ENCODE data around the gene R3HDM2. TPM values are rescaled to one million over a fixed set of nuclear protein-coding genes. Genes with fewer than 3 reads are reported as not detected.

The R3HDM2 gene
- total and polyA plus RNA-seq, 4 donors: 7.4 to 28.9 (median 15.1) TPM

DNA sequence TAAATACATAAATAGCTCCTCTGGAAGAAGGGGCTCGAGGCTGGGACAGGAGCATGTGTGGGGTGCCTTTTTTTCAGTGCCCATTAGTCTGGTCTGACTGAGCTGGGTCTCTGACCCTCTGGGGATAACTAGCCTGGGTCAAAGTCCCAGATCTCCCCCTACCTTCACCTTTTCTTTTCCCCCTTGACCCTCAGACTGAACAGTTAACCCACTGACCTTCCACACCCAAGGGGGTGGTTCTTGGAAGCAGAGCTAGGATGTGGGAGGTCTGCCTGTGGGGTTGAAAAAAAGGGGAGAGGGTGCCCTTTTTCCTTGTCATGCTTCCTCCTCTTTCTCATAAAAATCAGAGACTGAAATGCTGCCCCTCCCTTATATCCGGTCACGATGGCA is 27.8 kb upstream of the R3HDM2 start:
- TF ChIP-seq HNF4A (conservative IDR thresholded peaks at IDR 0.05): peak; percentile 28 to 54
- TF ChIP-seq, protein P1, sequence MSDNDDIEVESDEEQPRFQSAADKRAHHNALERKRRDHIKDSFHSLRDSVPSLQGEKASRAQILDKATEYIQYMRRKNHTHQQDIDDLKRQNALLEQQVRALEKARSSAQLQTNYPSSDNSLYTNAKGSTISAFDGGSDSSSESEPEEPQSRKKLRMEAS (IDR thresholded peaks at IDR 0.05): peak; percentile 27
- no peak for TF ChIP-seq EGR1 (IDR thresholded peaks at IDR 0.05; ENCODE audit: low read depth in 2 of 2)
- no peak for TF ChIP-seq SP1 (IDR thresholded peaks at IDR 0.05)
- TF ChIP-seq, protein P2, sequence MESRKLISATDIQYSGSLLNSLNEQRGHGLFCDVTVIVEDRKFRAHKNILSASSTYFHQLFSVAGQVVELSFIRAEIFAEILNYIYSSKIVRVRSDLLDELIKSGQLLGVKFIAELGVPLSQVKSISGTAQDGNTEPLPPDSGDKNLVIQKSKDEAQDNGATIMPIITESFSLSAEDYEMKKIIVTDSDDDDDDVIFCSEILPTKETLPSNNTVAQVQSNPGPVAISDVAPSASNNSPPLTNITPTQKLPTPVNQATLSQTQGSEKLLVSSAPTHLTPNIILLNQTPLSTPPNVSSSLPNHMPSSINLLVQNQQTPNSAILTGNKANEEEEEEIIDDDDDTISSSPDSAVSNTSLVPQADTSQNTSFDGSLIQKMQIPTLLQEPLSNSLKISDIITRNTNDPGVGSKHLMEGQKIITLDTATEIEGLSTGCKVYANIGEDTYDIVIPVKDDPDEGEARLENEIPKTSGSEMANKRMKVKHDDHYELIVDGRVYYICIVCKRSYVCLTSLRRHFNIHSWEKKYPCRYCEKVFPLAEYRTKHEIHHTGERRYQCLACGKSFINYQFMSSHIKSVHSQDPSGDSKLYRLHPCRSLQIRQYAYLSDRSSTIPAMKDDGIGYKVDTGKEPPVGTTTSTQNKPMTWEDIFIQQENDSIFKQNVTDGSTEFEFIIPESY (IDR thresholded peaks at IDR 0.05): no peak
- TF ChIP-seq, protein P3, sequence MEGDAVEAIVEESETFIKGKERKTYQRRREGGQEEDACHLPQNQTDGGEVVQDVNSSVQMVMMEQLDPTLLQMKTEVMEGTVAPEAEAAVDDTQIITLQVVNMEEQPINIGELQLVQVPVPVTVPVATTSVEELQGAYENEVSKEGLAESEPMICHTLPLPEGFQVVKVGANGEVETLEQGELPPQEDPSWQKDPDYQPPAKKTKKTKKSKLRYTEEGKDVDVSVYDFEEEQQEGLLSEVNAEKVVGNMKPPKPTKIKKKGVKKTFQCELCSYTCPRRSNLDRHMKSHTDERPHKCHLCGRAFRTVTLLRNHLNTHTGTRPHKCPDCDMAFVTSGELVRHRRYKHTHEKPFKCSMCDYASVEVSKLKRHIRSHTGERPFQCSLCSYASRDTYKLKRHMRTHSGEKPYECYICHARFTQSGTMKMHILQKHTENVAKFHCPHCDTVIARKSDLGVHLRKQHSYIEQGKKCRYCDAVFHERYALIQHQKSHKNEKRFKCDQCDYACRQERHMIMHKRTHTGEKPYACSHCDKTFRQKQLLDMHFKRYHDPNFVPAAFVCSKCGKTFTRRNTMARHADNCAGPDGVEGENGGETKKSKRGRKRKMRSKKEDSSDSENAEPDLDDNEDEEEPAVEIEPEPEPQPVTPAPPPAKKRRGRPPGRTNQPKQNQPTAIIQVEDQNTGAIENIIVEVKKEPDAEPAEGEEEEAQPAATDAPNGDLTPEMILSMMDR (IDR thresholded peaks at IDR 0.05; ENCODE audit: low read depth, low read length, missing input control): no peak
- no peak for TF ChIP-seq RAD21 (IDR thresholded peaks at IDR 0.05)
- TF ChIP-seq FOXA1 (IDR thresholded peaks at IDR 0.05): peak; percentile 42
- peak; percentile 47 for TF ChIP-seq YY1 (IDR thresholded peaks at IDR 0.05)
- no peak for TF ChIP-seq HNF4G (IDR thresholded peaks at IDR 0.05)
- TF ChIP-seq TAF1 (conservative IDR thresholded peaks at IDR 0.05): peak; percentile 66
- TF ChIP-seq NR2F2 (IDR thresholded peaks at IDR 0.05): peak; percentile 64
- TF ChIP-seq, protein P4, sequence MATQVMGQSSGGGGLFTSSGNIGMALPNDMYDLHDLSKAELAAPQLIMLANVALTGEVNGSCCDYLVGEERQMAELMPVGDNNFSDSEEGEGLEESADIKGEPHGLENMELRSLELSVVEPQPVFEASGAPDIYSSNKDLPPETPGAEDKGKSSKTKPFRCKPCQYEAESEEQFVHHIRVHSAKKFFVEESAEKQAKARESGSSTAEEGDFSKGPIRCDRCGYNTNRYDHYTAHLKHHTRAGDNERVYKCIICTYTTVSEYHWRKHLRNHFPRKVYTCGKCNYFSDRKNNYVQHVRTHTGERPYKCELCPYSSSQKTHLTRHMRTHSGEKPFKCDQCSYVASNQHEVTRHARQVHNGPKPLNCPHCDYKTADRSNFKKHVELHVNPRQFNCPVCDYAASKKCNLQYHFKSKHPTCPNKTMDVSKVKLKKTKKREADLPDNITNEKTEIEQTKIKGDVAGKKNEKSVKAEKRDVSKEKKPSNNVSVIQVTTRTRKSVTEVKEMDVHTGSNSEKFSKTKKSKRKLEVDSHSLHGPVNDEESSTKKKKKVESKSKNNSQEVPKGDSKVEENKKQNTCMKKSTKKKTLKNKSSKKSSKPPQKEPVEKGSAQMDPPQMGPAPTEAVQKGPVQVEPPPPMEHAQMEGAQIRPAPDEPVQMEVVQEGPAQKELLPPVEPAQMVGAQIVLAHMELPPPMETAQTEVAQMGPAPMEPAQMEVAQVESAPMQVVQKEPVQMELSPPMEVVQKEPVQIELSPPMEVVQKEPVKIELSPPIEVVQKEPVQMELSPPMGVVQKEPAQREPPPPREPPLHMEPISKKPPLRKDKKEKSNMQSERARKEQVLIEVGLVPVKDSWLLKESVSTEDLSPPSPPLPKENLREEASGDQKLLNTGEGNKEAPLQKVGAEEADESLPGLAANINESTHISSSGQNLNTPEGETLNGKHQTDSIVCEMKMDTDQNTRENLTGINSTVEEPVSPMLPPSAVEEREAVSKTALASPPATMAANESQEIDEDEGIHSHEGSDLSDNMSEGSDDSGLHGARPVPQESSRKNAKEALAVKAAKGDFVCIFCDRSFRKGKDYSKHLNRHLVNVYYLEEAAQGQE (IDR thresholded peaks at IDR 0.05): peak; percentile 59
- peak; percentile 35 to 46 for TF ChIP-seq RXRA (IDR thresholded peaks at IDR 0.05)
- no peak for TF ChIP-seq FOXA2 (IDR thresholded peaks at IDR 0.05)
- TF ChIP-seq, protein P5, sequence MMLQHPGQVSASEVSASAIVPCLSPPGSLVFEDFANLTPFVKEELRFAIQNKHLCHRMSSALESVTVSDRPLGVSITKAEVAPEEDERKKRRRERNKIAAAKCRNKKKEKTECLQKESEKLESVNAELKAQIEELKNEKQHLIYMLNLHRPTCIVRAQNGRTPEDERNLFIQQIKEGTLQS (IDR thresholded peaks at IDR 0.05): no peak
- TF ChIP-seq JUND (IDR thresholded peaks at IDR 0.05): peak in 1 of 2 donors; percentile 5
- TF ChIP-seq GABPA (IDR thresholded peaks at IDR 0.05 in 1 of 2, conservative IDR thresholded peaks at IDR 0.05 in 1 of 2): peak in 1 of 2 donors; percentile 68
- Histone ChIP-seq H3K4me3 (ENCODE audit: low read depth in 1 of 3, low read length in 3 of 3) (peak overlapping the region; percentile 45 to 67 (median 45)), H3K36me3 (ENCODE audit: control insufficient read depth in 4 of 4, insufficient read depth in 3 of 4, low read depth in 1 of 4, low read length in 3 of 4) (no peaks in the 10 kb centered on the region), H3K27me3 (ENCODE audit: control insufficient read depth in 4 of 4, insufficient read depth in 4 of 4, low read length in 3 of 4) (no peaks in the 10 kb centered on the region), H3K27ac (ENCODE audit: low read depth in 1 of 2, low read length in 2 of 2) (peak overlapping the region; percentile 94 to 96), H3K9me3 (ENCODE audit: control insufficient read depth in 4 of 4, low read length in 3 of 4) (no peaks in the 10 kb centered on the region), H3K4me1 (ENCODE audit: control insufficient read depth in 4 of 4, insufficient read depth in 4 of 4, low read length in 3 of 4) (peaks cover 9 to 41% (median 24%) of the 10 kb centered on the region in 4 donors), H3K9ac (ENCODE audit: low read depth in 1 of 2, low read length in 2 of 2) (peak overlapping the region; percentile 72 to 87)
- no peak for DNase-seq (ENCODE audit: low spot score)
- 14% methylated on average over 3 of the region's 3 CpGs for WGBS

All from liver (tissue), 9 donors.